Head of caudate nucleus (tissue), 42 donors: Measurements from ENCODE around the gene LMAN2.
A peak's percentile ranks its signal among the peaks of the same experiment; 100 is the strongest.
"Not testable (repeated sequence)": the region's sequence is repeated elsewhere in the genome, so short reads cannot be mapped to it uniquely, and the experiment has no call there.

Experiments used
- DNase-seq, 42 donors: peaks; one replicate each; pipeline versions ENCODE4 v3.0.0 to v3.0.0-alpha.2; 2020 to 2021; ENCODE audit warnings: mixed read lengths in 7 of 42
- intact Hi-C: fragments of 100-400 bp; cut with DNase I; formaldehyde crosslinking; loops from one replicate; pipeline ENCODE4 v1.15.0; 2022

Gene LMAN2

GRCh38 chr5:177314376-177315342 is 36.8 kb downstream of the LMAN2 start:
- intact Hi-C loops: no loop called here
- no peak for DNase-seq

GRCh38 chr5:177313561-177314259 is 37.8 kb downstream of the LMAN2 start:
- no peak for DNase-seq
- intact Hi-C loops: no loop called here

GRCh38 chr5:177312649-177313181 is 38.8 kb downstream of the LMAN2 start:
- peak in 1 of 42 donors; percentile 18 for DNase-seq
- intact Hi-C loops: no loop called here

DNA sequence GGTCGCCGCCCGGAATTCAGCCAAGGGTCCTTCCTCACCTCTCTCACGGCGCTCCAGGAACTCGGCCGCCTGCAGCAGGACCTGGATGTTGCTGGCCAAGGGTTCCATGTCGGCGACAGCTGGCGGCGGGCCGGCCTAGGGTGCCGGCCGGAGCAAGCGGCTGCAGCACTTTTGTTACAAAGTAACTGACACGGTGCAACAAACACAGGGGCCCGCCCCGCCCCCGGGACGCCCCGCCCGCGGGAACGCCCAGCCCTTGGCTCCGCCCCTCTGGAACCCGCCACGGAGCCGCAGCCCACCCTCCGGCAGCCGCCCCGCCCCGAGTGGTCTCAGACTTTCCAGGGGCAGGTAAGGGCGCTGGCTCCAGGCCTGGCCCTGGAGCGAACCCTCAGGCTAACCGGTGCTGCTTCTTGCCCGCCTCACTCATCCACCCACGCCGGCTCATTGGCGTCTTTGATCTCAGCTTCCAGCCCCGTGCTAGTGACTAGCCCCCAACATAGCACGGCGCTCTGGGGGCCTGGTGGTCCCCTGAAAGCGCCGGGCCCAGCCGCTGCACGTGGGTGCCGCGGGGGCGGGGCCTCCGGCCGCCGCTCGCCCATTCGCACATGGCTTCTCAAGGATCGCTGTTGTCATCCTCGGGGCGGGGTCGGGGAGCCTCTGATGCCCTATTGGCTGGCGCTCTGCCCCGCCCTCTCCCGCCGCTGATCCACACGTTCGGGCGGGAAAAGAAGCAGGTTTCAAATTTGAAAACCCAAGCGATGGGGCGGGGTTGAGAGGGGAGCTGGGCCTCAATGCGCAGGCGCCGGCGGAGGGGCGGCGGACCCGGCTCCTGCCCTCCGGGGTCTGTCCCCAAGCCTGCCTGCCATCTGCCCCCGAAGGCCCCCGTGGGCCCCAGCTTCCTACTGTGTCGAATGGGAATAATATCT is 39.5 kb downstream of the LMAN2 start, which contains the start of gene MXD3:
MXD3 (minus strand) TSS at position 176 of the 926 bp plus-strand sequence; CDS start at position 108, 68 bp downstream.
- peak; percentile 89 to 98 (median 96) for DNase-seq
- intact Hi-C loops: no loop called here

DNA sequence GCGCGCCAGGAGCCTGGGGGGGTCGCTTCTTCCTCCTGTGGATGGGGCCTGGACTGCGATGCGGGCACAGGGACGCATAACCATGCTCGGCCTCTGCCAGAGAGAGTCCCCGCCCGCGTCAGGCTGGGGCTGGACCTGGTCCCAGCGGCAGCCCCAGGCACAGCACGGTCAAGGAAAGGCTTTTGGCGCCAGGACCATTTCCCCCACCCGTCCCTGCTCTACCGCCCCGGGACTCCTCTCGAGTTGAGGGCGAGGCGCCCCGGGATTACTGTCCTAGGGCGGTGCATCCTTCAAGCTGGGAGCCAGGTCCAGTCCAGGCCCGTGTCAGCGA is 40.1 kb downstream of the LMAN2 start:
- intact Hi-C loops: no loop called here
- no peak for DNase-seq

- intact Hi-C loops: no loop called here
- DNase-seq: peak in 2 of 42 donors; percentile 13 to 36
Observed at GRCh38 chr5:177310757-177311391, 40.6 kb downstream of the LMAN2 start.

DNA sequence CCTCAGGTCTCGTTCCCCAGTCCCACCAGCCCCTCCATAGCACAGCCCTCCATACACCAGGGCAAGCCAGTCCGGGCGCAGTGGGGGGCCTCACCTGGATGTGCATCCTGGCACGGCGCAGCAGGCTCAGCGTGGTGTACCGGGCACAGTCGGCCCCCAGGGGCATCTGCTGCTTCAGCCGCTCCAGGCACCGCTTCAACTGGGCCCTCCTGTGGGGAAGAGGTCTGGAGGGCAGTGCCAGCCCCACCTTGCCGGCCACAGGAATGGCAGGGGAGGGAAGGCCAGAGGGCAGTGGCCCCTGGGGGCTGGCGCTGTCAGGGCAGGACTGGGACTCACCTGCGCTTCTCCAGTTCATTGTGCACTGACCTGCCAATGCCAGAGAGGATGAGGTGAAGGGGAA is 41.1 kb downstream of the LMAN2 start:
- DNase-seq: peak in 1 of 42 donors; percentile 42
- intact Hi-C loops: no loop called here

- intact Hi-C loops: no loop called here
Observed at GRCh38 chr5:177309351-177310191, 41.9 kb downstream of the LMAN2 start.

GRCh38 chr5:177308740-177309139 is 42.7 kb downstream of the LMAN2 start:
- intact Hi-C loops: no loop called here
- no peak for DNase-seq

More at GRCh38 chr5:177309351-177310191, 41.9 kb downstream of the LMAN2 start:
- peak in 36 of 42 donors; percentile 39 to 80 (median 62) for DNase-seq

DNA sequence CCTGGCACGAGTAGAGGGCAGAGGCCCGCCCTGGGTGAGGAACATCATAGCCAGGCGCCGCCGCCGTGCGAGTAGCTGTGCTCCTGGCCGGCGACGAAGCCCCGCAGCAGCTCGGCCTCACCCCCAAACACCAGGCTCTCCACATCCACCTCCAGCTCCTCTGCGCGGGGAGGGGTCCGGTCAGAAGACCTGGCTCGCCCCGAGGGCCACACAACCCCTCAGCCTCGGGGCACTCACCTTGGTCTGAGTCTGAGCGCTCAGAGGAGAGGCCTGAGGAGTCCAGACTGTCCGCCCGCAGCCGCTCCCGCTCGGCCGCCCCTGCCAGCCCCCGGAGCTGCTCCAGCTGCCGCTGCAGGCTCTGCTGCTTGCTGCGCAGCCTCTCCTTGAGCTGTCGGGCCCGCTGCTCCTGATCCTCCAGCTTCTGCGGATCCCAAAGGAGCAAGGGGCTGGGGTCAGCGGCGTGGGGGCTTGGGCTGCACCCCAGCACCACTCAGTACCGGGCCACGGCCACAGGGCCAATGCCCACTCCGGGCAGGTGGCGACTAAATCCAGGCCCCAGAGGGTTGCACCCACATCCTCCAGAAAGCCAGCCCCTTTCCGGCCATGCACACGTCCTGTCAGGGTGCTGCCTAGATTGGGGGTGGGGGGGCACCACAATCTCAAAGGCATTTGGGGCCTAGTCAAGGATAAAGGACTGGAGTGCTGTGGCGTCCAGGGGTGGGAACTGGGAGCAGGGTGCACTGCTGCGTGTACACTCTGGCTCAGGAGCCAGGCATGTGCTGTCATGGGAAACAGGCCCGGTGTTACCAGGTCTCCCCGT is 43.7 kb downstream of the LMAN2 start:
- peak in 1 of 42 donors; percentile 41 for DNase-seq
- intact Hi-C loops: no loop called here

DNA sequence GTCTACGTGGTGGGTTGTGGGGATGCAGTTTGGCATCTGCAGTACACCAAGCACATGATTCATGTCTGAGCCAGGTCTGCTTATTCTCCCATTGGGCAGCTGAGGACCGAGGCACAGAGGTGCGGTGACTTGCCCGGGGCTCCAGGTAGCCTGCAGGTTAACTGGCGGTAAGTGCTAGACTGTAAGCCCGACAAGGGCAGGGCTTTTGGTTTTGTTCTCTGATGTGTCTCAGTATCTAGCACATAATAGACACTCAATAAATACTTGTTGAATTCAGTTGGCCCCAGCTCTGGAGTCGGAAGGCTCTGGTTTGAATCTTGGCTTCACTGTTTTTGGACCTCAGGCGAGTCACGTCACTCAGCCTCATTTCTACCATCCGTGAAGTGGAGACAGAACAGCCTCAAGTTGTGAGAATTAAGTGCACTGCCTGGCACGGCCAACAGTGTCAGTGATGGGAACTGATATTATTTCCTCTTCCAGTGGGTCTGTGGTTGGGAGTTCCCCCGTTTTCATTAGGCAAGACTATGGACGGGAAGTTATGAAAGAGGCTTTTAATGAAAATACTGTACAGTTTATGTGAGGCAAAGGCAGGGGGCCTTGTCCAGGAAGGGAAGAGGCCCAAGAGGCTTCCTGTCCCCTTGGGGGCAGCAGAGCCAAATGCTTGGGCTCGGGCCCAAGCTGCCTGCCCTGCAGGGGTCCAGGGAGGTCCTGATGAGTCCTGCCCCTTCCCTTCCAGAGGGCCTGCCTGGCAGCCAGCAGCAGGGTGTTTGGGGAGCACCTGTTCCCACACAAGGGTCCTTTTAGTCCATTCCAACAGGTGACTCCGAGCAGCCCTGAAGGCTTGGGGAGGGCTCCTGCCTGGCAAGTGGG is 44.6 kb downstream of the LMAN2 start:
- peak in 3 of 42 donors; percentile 25 to 35 (median 28) for DNase-seq
- intact Hi-C loops: no loop called here

DNA sequence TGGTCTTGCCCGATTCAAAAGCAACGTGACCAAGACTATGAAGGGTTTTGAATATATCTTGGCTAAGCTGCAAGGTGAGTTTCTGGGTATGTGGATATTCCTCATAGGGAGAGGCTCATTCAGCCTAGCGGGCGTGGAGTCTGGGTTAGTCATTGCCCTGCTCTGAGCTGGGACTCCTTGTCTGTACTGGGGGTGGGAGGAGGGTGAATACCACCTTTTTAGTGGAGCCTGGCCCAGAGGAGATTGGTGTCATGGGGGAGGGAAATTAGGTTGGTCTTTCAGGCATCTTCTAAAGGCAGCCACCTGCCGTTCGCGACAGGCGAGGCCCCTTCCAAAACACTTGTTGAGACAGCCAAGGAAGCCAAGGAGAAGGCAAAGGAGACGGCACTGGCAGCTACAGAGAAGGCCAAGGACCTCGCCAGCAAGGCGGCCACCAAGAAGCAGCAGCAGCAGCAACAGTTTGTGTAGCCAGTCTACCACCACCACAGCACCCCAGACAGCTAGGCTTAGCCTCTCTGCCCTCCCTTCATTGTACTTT is 45.3 kb downstream of the LMAN2 start:
- intact Hi-C loops, DNase-seq: not testable (repeated sequence)

DNA sequence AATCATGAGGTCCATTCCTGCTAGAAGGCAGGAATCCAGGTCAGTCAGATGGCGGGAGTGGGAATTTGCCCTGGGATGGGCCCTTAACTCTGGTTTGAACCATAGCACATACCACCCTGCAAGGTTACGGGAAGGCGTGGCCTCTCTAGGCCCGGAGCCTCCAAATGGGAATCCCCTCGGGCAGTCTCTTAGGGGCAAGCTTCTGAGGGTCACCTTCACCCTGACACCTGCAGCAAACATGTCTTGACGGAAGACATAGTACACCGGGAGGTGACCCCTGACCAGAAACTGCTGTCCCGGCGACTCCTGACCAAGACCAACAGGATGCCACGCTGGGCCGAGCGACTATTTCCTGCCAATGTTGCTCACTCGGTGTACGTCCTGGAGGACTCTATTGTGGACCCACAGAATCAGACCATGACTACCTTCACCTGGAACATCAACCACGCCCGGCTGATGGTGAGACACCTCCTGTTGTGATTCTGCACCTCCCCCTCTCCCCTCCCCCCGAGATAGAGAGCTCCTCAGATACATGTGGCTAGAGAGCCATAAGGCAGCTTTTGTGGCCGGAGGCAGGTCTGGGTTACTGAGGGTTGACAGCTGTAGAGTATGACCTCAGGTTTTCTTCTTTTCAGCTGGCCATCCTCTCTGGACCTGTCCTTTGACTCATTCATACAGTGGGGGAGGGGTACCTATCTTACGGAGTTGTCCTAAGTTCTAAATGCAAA is 46.9 kb downstream of the LMAN2 start:
- DNase-seq: peak in 1 of 42 donors; percentile 39
- intact Hi-C loops: loop anchor here (5.0 kb wide), 1 partner anchor 192 kb away; no protein-coding TSS in a partner anchor

DNA sequence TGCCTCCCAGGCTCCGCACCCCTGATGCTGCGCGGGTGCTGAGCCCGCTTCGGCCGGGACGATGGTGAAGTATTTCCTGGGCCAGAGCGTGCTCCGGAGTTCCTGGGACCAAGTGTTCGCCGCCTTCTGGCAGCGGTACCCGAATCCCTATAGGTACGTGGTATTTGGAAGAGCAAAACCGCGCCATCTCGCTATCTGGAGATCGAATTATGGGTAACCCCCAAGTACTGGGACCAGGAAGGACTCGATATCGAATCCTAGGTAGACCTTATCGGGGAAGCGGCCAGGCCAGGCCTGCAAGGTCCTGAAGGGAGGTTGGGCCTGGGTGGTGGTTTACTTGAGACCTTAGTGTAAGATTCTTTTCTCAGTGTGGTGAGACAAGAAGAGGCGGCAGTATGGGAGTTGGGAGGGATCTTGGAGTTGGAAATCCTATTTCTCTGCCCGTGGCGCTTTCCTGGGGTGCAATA is 47.5 kb downstream of the LMAN2 start:
- peak in 3 of 42 donors; percentile 29 to 45 (median 33) for DNase-seq
- intact Hi-C loops: loop anchor here (5.0 kb wide), 1 partner anchor 192 kb away; no protein-coding TSS in a partner anchor
